Activated CD4-positive, alpha-beta T cell treated with anti-CD3 and anti-CD28 coated beads, Interleukin-2, amount 50 U/mL, for 4 hours (primary cell): ENCODE data around the gene FASTKD3.
A peak's percentile ranks its signal among the peaks of the same experiment; 100 is the strongest.

Source experiments
- DNase-seq, 2 experiments: peaks; one replicate each; pipeline ENCODE4 v3.0.0-alpha.2; 2020

FASTKD3 gene

GRCh38 chr5:7846327-7846726 is 22.5 kb downstream of the FASTKD3 start:
- DNase-seq, result no peak

GRCh38 chr5:7845557-7845956 is 23.3 kb downstream of the FASTKD3 start:
- no peak for DNase-seq

- no peak for DNase-seq
Measured at GRCh38 chr5:7844901-7845300, 23.9 kb downstream of the FASTKD3 start.

GRCh38 chr5:7842531-7842930 is 26.3 kb downstream of the FASTKD3 start:
- no peak for DNase-seq

- DNase-seq, result no peak
Measured at GRCh38 chr5:7837403-7837802, 31.4 kb downstream of the FASTKD3 start.

- DNase-seq, result no peak
Measured at GRCh38 chr5:7834982-7835381, 33.8 kb downstream of the FASTKD3 start.

GRCh38 chr5:7828269-7828668 is 40.6 kb downstream of the FASTKD3 start:
- no peak for DNase-seq

- DNase-seq, result no peak
Measured at GRCh38 chr5:7827610-7828009, 41.2 kb downstream of the FASTKD3 start.

- no peak for DNase-seq
Measured at GRCh38 chr5:7825630-7826029, 43.2 kb downstream of the FASTKD3 start.

GRCh38 chr5:7824995-7825394 is 43.8 kb downstream of the FASTKD3 start:
- DNase-seq, result no peak

GRCh38 chr5:7823594-7823993 is 45.2 kb downstream of the FASTKD3 start:
- no peak for DNase-seq

GRCh38 chr5:7822449-7822848 is 46.4 kb downstream of the FASTKD3 start:
- DNase-seq, result no peak

GRCh38 chr5:7816535-7816901 is 52.3 kb downstream of the FASTKD3 start:
- DNase-seq, result no peak

- peak; percentile 46 to 52 for DNase-seq
Measured at GRCh38 chr5:7815892-7816534, 52.8 kb downstream of the FASTKD3 start.

- no peak for DNase-seq
Measured at GRCh38 chr5:7814816-7815215, 54.0 kb downstream of the FASTKD3 start.

- DNase-seq, result no peak
Measured at GRCh38 chr5:7813576-7813975, 55.3 kb downstream of the FASTKD3 start.

GRCh38 chr5:7813007-7813406 is 55.8 kb downstream of the FASTKD3 start:
- DNase-seq, result no peak

GRCh38 chr5:7811715-7812114 is 57.1 kb downstream of the FASTKD3 start:
- no peak for DNase-seq
